HAP-1 (cell line): ENCODE results near the gene CA14.
"Not testable (repeated sequence)": the region's sequence is repeated elsewhere in the genome, so short reads cannot be mapped to it uniquely, and the experiment has no call there.

Experiments
- DNase-seq, 2 experiments: peaks; one replicate each; pipeline ENCODE4 v3.0.0-alpha.2; 2016 to 2020; ENCODE audit warnings: low spot score in 2 of 2
- H3K27me3 ChIP-seq: fragments of 250-450 bp; sonication (Bioruptor Pico); 2 replicates; pipeline ENCODE4 v1.5.1; 2020; ENCODE audit warnings: low read depth, mild to moderate bottlenecking, moderate library complexity
- H3K36me3 ChIP-seq: fragments of 250-450 bp; sonication (Bioruptor Pico); replicated peaks from 2 replicates; pipeline ENCODE4 v1.5.1; 2020; ENCODE audit warnings: mild to moderate bottlenecking
- H3K4me1 ChIP-seq: fragments of 250-450 bp; sonication (Bioruptor Pico); 2 replicates; pipeline ENCODE4 v1.5.1; 2020; ENCODE audit warnings: mild to moderate bottlenecking
- H3K4me3 ChIP-seq: fragments of 250-450 bp; sonication (Bioruptor Pico); 2 replicates; pipeline ENCODE4 v1.5.1; 2020; ENCODE audit warnings: mild to moderate bottlenecking, moderate library complexity
- H3K9me3 ChIP-seq: fragments of 250-450 bp; sonication (Bioruptor Pico); 2 replicates; pipeline ENCODE4 v1.5.1; 2020; ENCODE audit warnings: mild to moderate bottlenecking, moderate library complexity
- in situ Hi-C: fragments of 300-500 bp; cut with MboI; formaldehyde crosslinking; loops from 3 replicates; pipeline ENCODE4 v1.14.3; 2020; ENCODE audit warnings: low sequenced_read_pairs, inconsistent platforms, mixed read lengths

CA14 gene

DNA sequence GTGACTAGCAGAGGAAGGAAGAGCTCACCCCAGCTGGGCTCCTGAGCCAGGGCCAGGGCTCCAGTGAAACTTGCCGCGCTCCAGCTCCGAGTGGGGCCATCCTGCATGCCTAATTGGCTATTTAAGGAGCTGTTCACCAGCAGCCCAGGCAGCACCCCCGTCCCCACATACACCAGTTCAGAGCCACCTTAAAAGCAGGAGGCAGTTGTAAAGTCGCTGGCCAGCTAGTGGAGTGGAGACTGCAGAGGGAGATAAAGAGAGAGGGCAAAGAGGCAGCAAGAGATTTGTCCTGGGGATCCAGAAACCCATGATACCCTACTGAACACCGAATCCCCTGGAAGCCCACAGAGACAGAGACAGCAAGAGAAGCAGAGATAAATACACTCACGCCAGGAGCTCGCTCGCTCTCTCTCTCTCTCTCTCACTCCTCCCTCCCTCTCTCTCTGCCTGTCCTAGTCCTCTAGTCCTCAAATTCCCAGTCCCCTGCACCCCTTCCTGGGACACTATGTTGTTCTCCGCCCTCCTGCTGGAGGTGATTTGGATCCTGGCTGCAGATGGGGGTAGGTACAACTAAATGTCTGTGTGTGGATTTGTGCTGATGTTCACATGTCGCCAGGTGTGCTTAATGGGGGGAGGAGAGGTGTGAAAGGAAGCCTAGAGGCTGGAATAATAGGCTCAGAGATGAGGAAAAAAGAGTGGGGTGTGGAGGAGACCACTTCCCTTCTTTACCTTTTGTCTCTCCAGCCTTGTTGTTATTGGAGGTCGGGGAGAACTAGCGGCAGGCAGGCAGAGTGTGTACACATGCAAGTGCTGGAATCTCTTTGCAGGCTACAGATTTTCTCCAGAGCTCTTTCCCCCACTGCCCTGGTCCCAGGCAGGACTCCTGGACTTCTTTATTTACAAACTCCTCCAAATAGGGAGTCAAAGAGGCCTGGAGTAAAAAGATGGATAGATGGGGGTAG is at the start of gene CA14:
CA14 (plus strand) TSS at position 151 of the 962 bp plus-strand sequence; CDS start at position 506, 355 bp downstream.
- in situ Hi-C loops = no loop called here
- Histone ChIP-seq H3K4me1 (peaks cover 31% of the 10 kb centered on the region), H3K4me3 (no peak within 1 kb of the TSS), H3K27me3 (no peaks in the 10 kb centered on the region), H3K9me3 (no peaks in the 10 kb centered on the region), H3K36me3 (no peaks in the 10 kb centered on the region)
- DNase-seq = no peak

DNA sequence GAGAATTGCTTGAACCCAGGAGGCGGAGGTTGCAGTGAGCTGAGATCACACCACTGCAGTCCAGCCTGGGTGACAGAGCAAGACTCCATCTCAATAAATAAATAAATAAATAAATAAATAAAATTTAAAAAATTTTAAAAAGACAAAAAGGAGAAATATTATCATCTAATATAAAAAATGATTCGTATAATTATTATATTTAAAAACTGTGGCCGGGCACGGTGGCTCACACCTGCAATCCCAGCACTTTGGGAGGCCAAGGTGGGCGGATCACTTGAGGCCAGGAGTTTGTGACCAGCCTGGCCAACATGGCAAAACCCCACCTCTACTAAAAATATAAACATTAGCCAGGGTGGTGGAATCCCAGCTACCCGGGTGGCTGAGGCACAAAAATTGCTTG is 49.1 kb upstream of the CA14 start:
- DNase-seq, H3K4me1 ChIP-seq, H3K36me3 ChIP-seq, H3K4me3 ChIP-seq, H3K27me3 ChIP-seq, H3K9me3 ChIP-seq, in situ Hi-C loops: not testable (repeated sequence)

DNA sequence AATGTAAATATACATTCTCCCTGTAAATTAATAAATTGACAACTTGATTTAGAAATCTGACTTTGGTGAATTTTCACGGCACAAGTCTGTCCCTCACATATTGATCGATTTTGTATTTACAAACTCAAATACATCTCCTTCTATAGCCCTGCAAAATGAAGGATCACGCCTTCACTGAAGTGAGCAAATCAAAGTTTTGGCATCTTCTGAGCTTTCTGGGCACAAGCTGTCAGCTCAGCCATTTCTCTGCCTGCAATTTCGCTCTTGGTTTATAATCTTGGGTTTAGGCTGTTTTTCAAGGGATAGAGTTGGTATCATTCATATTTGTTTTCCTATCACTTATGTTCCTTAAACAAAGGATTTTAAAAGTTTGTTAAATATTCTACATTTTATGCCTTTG is 47.5 kb upstream of the CA14 start:
- peaks cover 10% of the 10 kb centered on the region for H3K4me1 ChIP-seq
- H3K9me3 ChIP-seq = peaks cover 2% of the 10 kb centered on the region; the same call in 1 of the 2 replicates
- H3K27me3 ChIP-seq = no peaks in the 10 kb centered on the region
- in situ Hi-C loops = no loop called here
- DNase-seq = no peak
- H3K36me3 ChIP-seq = no peaks in the 10 kb centered on the region
- no peak overlapping the region for H3K4me3 ChIP-seq

DNA sequence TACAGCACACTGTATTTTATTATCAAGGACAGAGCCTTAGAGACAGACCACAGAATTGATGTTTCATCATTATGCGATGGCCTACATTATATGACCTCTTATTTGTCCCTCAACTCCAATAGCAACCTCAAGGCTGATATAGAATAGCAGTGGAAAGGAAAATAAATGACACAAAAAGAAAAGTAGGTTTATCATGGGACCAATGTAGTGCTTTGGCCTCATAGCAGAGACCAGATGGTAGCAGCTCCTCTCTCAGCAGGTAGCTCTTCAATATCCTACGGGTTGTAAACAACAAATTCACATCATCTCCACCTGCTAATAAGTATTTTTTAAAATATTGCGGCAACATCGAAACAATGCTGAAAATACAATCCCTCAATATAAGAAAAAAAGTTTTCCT is 46.9 kb upstream of the CA14 start:
- Histone ChIP-seq H3K9me3 (peaks cover 2% of the 10 kb centered on the region; the same call in 1 of the 2 replicates), H3K36me3 (no peaks in the 10 kb centered on the region), H3K4me1 (peaks cover 10% of the 10 kb centered on the region), H3K27me3 (no peaks in the 10 kb centered on the region), H3K4me3 (no peak overlapping the region)
- no peak for DNase-seq
- in situ Hi-C loops = no loop called here

DNA sequence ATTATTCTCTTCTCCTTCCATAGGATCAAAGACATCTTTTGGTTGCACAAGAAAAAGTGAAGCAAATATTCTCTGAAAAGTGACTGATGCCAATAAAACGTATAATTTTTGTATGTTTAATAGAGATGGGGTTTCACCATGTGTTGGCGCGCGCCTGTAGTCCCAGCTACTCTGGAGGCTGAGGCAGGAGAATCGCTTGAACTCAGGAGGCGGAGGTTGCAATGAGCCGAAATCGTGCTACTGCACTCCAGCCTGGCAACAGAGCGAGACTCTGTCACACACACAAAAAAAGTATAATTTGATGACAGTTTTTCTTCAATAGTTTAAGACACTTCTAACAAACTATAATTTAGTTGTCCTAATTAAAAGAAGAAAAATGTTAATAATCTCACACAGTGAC is 45.5 kb upstream of the CA14 start:
- Histone ChIP-seq H3K4me1 (peaks cover 10% of the 10 kb centered on the region), H3K9me3 (peaks cover 2% of the 10 kb centered on the region; the same call in 1 of the 2 replicates), H3K4me3 (no peak overlapping the region), H3K27me3 (no peaks in the 10 kb centered on the region), H3K36me3 (no peaks in the 10 kb centered on the region)
- DNase-seq = no peak
- in situ Hi-C loops = no loop called here

DNA sequence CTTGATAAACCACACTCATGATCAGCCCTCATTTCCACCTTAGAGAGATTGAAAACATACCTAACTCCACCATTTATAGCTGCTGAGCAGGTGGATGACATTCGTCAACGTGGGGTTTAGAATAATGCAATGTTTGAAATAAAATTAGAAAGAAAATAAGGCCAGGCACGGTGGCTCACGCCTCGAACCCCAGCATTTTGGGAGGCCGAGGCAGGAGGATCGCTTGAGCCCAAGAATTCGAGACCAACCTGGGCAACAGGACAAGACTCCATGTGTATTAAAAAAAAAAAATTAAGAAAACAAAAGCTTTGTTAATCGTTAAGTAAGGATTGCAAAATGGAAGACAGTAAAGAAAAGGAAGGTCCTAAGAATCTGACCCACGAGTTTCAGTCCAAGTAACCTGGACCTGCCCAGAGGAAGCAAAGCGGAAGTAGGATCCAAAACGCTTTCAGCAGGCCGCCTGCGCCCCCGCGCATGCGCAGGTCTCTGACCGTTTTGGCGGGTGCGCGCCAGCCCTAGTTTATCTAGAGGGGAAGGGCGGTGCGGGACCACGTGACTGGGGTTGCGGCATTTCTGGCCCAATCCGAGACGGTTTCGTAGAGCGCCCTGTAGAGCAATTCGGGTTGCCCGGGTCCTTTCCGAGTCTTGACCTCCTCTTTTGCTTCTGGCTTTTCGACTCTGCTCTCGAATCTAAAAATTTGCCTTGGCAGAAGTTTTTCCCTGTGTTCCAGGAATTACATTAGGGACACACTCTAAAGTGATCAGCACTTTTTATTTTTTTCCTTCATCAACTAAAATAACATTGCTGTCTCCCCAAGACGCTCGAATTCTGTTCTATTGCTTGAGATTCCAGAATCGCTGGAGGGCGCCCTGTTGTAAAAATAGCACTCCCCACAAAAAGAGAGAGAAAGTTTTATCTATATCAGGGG is 44.1 kb upstream of the CA14 start:
- peak; percentile 86 to 94 for DNase-seq
- peaks cover 2% of the 10 kb centered on the region; the same call in 1 of the 2 replicates for H3K9me3 ChIP-seq
- H3K4me1 ChIP-seq = peaks cover 13% of the 10 kb centered on the region
- no peaks in the 10 kb centered on the region for H3K36me3 ChIP-seq
- H3K27me3 ChIP-seq = no peaks in the 10 kb centered on the region
- H3K4me3 ChIP-seq = peak overlapping the region; percentile 13; the same call in 1 of the 2 replicates
- in situ Hi-C loops = no loop called here

DNA sequence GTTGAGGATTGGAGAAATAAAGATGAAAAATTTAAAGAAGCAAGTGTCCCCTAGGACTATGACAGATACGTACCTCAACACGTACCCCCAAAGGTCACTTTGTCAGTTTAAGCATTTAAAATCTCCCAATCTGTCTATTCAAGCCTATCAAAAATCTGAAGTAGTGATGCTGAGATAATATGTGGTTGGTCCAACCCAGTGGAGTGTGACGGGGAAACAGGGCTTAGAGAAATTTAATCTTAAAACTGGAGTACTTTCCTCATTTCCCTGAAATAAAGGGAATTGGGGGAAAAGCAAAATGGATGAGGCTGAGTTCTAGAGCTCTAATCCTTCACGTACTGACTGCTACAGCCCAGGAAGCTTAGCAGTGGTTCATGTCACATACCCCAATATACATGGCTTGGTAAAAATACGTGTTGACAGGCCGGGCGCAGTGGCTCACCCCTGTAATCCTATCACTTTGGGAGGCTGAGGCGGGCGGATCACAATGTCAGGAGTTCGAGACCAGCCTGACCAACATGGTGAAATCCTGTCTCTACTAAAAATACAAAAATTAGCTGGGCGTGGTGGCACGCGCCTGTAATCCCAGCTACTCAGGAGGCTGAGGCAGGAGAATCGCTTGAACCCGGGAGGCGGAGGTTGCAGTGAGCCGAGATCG is 43.3 kb upstream of the CA14 start:
- H3K36me3 ChIP-seq, H3K27me3 ChIP-seq, DNase-seq, in situ Hi-C loops, H3K9me3 ChIP-seq: not testable (repeated sequence)
- peaks cover 18% of the 10 kb centered on the region for H3K4me1 ChIP-seq
- peak overlapping the region; percentile 13; the same call in 1 of the 2 replicates for H3K4me3 ChIP-seq

DNA sequence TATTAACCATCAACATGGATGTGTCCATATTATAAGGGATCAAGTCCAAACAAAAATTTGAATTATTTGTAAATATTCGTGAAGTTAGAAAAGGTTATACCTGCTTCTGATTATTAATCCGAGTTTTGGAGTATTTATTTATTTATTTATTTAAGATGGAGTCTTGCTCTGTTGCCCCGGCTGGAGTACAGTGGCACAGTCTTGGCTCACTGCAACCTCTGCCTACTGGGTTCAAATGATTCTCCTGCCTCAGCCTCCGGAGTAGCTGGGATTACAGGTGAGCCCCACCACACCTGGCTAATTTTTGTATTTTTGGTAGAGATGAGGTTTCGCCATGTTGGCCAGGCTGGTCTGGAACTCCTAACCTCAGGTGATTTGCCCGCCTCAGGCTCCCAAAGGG is 41.7 kb upstream of the CA14 start:
- H3K9me3 ChIP-seq, in situ Hi-C loops, H3K27me3 ChIP-seq, H3K4me3 ChIP-seq, DNase-seq: not testable (repeated sequence)
- Histone ChIP-seq H3K36me3 (peaks cover 12% of the 10 kb centered on the region), H3K4me1 (peaks cover 18% of the 10 kb centered on the region)

DNA sequence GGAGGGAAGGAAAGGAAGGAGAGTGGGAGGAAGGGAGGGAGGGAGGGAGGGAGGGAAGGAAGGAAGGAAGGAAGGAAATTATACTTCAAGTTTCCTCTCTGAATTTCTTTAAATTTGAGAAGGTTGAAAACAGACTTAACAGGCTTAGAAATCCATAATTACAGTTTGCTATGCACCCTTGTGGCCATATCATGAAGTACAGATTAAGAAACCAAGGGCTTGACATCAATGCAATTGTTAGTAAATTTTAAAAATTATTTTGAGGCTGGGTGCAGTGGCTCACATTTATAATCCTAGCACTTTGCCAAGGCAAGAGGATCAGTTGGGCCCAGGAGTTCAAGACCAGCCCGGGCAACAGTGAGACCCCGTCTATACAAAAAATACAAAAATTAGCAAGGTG is 36.0 kb upstream of the CA14 start:
- Histone ChIP-seq H3K4me3 (no peak overlapping the region), H3K27me3 (no peaks in the 10 kb centered on the region), H3K9me3 (no peaks in the 10 kb centered on the region), H3K36me3 (peaks cover 52% of the 10 kb centered on the region), H3K4me1 (peaks cover 8% of the 10 kb centered on the region)
- in situ Hi-C loops = no loop called here
- peak in 1 of 2 experiments; percentile 22 for DNase-seq

DNA sequence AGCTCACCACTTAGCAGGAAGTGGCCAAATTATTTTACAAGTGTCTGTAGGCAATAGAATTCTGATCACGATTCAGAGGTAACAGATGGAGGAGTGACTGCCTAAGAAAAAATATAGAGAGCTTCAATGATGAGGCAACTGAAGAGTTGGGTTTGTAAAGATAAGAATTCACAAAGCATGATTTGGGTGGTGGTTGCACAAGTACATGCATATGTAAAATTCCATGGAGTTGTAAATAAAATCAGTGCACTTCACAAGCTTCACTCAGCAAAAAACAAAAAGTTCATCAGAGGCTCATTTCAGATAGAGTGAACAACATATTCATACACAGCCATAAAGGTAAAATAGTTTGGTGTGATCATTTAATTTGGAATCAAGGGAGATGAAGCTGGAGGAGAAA is 32.6 kb upstream of the CA14 start:
- H3K4me3 ChIP-seq = no peak overlapping the region
- peaks cover 79% of the 10 kb centered on the region for H3K36me3 ChIP-seq
- DNase-seq = no peak
- H3K27me3 ChIP-seq = no peaks in the 10 kb centered on the region
- in situ Hi-C loops = no loop called here
- no peaks in the 10 kb centered on the region for H3K4me1 ChIP-seq
- no peaks in the 10 kb centered on the region for H3K9me3 ChIP-seq

DNA sequence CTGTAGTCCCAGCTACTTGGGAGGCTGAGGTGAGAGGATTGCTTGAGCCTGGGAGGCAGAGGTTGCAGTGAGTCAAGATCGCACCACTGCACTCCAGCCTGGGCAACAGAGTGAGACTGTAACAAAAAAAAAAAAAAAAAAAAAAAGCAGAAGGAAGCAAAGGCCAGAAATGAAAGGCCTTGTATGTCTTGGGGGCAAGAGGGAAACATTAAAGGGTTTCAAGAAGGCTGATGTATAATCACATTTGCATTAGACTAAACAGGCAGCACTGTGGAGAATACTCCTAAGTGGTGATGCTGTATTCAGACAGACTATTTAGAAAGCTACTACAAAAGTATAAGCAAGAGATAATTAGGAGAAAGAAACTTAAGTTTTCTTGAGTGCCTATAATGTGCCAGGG is 32.0 kb upstream of the CA14 start:
- in situ Hi-C loops = no loop called here
- Histone ChIP-seq H3K4me1 (no peaks in the 10 kb centered on the region), H3K36me3 (peaks cover 79% of the 10 kb centered on the region), H3K9me3 (no peaks in the 10 kb centered on the region), H3K27me3 (no peaks in the 10 kb centered on the region), H3K4me3 (no peak overlapping the region)
- DNase-seq = no peak

DNA sequence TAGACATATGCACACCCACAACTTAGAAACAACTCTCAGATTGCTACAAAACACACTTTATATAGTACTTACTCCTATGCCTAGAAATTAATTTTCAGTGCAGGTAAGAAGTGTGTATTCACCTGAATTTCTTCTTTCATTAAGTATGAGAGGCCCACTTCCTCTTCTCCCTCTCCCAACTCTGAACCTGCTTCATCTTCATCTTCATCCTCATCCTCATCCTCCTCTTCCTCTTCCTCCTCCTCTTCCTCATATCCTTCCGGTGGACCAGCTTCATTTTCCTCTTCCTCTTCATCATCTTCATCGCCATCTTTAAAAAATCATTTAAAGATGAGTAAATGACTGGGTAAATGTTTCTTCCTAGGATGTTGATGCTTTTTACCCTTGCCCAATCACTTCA is 31.1 kb upstream of the CA14 start:
- in situ Hi-C loops = no loop called here
- H3K4me3 ChIP-seq = no peak overlapping the region
- H3K9me3 ChIP-seq = no peaks in the 10 kb centered on the region
- DNase-seq = no peak
- no peaks in the 10 kb centered on the region for H3K27me3 ChIP-seq
- peaks cover 87% of the 10 kb centered on the region for H3K36me3 ChIP-seq
- no peaks in the 10 kb centered on the region for H3K4me1 ChIP-seq

DNA sequence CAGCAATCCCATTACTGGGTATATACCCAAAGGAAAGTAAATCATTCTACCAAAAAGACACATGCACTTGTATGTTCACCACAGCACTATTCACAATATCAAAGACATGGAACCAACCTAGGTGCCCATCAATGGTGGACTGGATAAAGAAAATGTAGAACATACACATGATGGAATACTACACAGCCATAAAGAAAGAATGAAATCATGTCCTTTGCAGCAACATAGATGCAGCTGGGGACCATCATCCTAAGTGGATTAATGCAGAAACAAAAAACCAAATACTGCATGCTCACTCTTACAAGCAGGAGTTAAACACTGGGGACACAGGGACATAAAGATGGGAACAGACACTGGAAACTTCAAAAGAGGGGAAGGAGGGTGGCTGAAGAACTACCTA is 30.3 kb upstream of the CA14 start:
- in situ Hi-C loops = no loop called here
- H3K36me3 ChIP-seq = peaks cover 85% of the 10 kb centered on the region
- no peaks in the 10 kb centered on the region for H3K9me3 ChIP-seq
- H3K4me3 ChIP-seq = no peak overlapping the region
- no peaks in the 10 kb centered on the region for H3K4me1 ChIP-seq
- DNase-seq = no peak
- no peaks in the 10 kb centered on the region for H3K27me3 ChIP-seq
